PC-3 (cell line): ENCODE results near the gene SPPL2B. TPM values are rescaled to one million over a fixed set of nuclear protein-coding genes. Genes with fewer than 3 reads are reported as not detected.

ENCODE experiments used
- ATAC-seq: fragments of 200-7000 bp; cut with Tn5 transposase; 2 replicates; pipeline ENCODE4 v1.9.1; 2020; ENCODE audit warnings: mild to moderate bottlenecking, moderate library complexity
- BruUV-seq: library from RNA; stranded (reverse); fragments of 400-500 nt; replicated peaks from 2 replicates; lab custom pipeline; 2021; lab: Mats Ljungman, UMichigan
- CTCF ChIA-PET: fragments of 300-600 bp; sonication (Branson Sonifier 250); formaldehyde crosslinking; loops from one replicate; lab custom pipeline; 2022; ENCODE audit warnings: antibody characterized with exemption; lab: Charles Lee
- POLR2A ChIA-PET: fragments of 300-600 bp; sonication (Branson Sonifier 250); formaldehyde crosslinking; loops from one replicate; lab custom pipeline; 2022; ENCODE audit warnings: antibody characterized with exemption; ENCODE audit not compliant: unreplicated experiment; lab: Charles Lee
- DNase-seq: peaks from one replicate; pipeline ENCODE4 v3.0.0-alpha.2; 2015
- H2AFZ ChIP-seq: fragments of 300-600 bp; sonication (generic); 2 replicates; pipeline ENCODE4 v1.6.0; 2016; ENCODE audit warnings: antibody characterized with exemption, low read length
- H3F3A ChIP-seq: fragments of 300-600 bp; sonication (generic); one replicate; pipeline ENCODE4 v1.6.0; 2017; ENCODE audit warnings: antibody characterized with exemption, low read length, control low read depth, mild to moderate bottlenecking; ENCODE audit not compliant: unreplicated experiment
- H3K27ac ChIP-seq: fragments of 300-600 bp; sonication (generic); 2 replicates; pipeline ENCODE4 v1.5.1; 2016; ENCODE audit warnings: mild to moderate bottlenecking, low read length
- H3K27me3 ChIP-seq: fragments of 300-600 bp; sonication (generic); 2 replicates; pipeline ENCODE4 v1.6.1; 2016; ENCODE audit warnings: low read length, mixed read lengths
- H3K36me3 ChIP-seq: fragments of 300-600 bp; sonication (generic); 2 replicates; pipeline ENCODE4 v1.6.1; 2016; ENCODE audit warnings: low read depth, mixed run types, low read length, mixed read lengths
- H3K4me1 ChIP-seq: fragments of 300-600 bp; sonication (generic); 2 replicates; pipeline ENCODE4 v1.5.1; 2016; ENCODE audit warnings: low read length; ENCODE audit not compliant: insufficient read depth
- H3K4me2 ChIP-seq: fragments of 300-600 bp; sonication (generic); 2 replicates; pipeline ENCODE4 v1.6.0; 2016; ENCODE audit warnings: low read length
- H3K4me3 ChIP-seq: fragments of 300-600 bp; sonication (generic); 2 replicates; pipeline ENCODE4 v1.5.1; 2016; ENCODE audit warnings: mild to moderate bottlenecking, low read length, mixed read lengths
- H3K79me2 ChIP-seq: fragments of 300-600 bp; sonication (generic); 2 replicates; pipeline ENCODE4 v1.6.1; 2017; ENCODE audit warnings: low read length, mixed read lengths
- H3K9ac ChIP-seq: fragments of 300-600 bp; sonication (generic); 2 replicates; pipeline ENCODE4 v1.6.0; 2016; ENCODE audit warnings: mild to moderate bottlenecking, low read length
- H3K9me2 ChIP-seq: fragments of 300-600 bp; sonication (generic); replicated peaks from 2 replicates; pipeline ENCODE4 v1.6.1; 2016; ENCODE audit warnings: mixed run types, low read length, mixed read lengths
- H3K9me3 ChIP-seq: fragments of 300-600 bp; sonication (generic); 2 replicates; pipeline ENCODE4 v1.6.1; 2016; ENCODE audit warnings: low read length, mixed read lengths
- H4K20me1 ChIP-seq: fragments of 300-600 bp; sonication (generic); 2 replicates; pipeline ENCODE4 v1.6.1; 2016; ENCODE audit warnings: low read length, mixed read lengths
- EZH2 ChIP-seq: fragments of 300-600 bp; sonication (generic); IDR thresholded peaks from one replicate; pipeline ENCODE4 v1.6.1; 2017; ENCODE audit warnings: antibody characterized with exemption, mild to moderate bottlenecking, low read length; ENCODE audit not compliant: unreplicated experiment
- EZH2phosphoT487 ChIP-seq: fragments of 300-600 bp; sonication (generic); IDR thresholded peaks from 2 replicates; pipeline ENCODE4 v1.6.1; 2018; ENCODE audit warnings: mild to moderate bottlenecking, antibody characterized with exemption, low read length, borderline replicate concordance
- intact Hi-C: fragments of 100-400 bp; cut with micrococcal nuclease; formaldehyde crosslinking; loops from 2 replicates; pipeline ENCODE4 v1.9.0; 2023
- total RNA-seq: library from RNA; depleted of rRNA; stranded (reverse); fragments of >200 nt; gene quantifications from 2 replicates; pipeline ENCODE4 v1.2.3, GENCODE V29; 2014
- TF ChIP-seq, protein P1 (sequence below): fragments of 300-600 bp; sonication (generic); conservative IDR thresholded peaks from 2 replicates; pipeline ENCODE4 v1.5.1; 2017; ENCODE audit warnings: antibody characterized with exemption, low read depth, mild to moderate bottlenecking, low read length

The SPPL2B gene
- total RNA-seq, 1 experiment from 2014 or later: 28.6 TPM

DNA sequence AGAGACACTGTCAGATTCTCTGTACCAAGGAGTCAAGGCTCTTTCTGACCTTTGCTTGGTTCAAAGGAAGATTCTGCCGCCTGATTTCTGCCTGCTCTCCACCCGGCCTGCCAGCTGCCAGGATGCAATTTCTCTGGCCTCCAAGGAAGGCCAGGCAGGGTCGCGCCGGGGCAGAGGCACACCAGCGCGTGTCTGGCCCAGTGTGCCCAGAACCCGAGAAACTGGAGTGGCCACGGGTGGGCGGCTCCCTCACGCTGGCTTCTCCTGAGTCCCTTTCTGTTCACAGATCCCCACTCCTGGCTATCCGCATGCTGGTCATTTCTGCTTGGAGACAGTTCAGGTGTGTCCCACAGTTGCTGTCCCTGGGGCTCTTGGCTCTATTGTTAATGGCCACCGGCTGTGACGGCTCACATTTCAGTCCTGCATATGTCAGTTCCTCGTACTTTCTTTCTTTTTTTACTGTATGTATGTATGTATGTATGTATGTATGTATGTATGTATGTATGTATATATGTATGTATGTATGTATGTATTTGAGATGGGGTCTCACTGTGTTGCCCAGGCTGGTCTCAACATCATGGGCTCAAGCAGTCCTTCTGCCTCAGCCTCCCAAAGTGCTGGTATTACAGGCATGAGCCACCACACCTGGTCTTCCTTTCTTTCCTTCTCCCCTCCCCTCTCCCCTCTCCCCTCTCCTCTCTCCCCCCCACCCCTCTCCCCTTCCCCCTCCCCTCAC lies 48.5 kb downstream of the SPPL2B start:
- TF ChIP-seq EZH2phosphoT487: no peak

DNA sequence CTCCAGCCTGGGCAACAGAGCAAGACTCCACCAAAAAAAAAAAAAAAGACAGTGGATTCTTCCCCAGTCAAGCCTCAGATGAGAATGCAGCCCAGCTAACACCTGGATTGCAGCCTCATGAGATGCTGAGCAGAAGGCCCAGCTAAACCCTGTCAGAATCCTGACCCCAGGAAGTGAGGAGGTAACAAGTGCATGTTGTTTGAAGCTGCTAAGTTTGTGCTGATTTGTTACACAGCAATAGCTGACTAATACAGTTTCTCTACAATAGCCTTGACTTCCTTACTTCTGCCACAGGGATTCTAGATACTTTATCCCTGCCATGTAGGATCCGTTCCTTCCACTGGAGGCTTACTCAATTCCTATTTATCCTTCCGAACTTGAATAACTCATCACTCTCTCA lies 52.1 kb downstream of the SPPL2B start:
- TF ChIP-seq, protein P1, sequence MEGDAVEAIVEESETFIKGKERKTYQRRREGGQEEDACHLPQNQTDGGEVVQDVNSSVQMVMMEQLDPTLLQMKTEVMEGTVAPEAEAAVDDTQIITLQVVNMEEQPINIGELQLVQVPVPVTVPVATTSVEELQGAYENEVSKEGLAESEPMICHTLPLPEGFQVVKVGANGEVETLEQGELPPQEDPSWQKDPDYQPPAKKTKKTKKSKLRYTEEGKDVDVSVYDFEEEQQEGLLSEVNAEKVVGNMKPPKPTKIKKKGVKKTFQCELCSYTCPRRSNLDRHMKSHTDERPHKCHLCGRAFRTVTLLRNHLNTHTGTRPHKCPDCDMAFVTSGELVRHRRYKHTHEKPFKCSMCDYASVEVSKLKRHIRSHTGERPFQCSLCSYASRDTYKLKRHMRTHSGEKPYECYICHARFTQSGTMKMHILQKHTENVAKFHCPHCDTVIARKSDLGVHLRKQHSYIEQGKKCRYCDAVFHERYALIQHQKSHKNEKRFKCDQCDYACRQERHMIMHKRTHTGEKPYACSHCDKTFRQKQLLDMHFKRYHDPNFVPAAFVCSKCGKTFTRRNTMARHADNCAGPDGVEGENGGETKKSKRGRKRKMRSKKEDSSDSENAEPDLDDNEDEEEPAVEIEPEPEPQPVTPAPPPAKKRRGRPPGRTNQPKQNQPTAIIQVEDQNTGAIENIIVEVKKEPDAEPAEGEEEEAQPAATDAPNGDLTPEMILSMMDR: no peak
- TF ChIP-seq EZH2phosphoT487 (no peak), EZH2 (no peak)
- CTCF ChIA-PET: no interaction called here
- Histone ChIP-seq H3K9me2 (no peaks in the 10 kb centered on the region), H3K4me1 (0 out of 2 replicates have a peak, but pooled peaks cover 2% of the 10 kb centered on the region), H3K27me3 (no peaks in the 10 kb centered on the region), H3K4me3 (no peak overlapping the region), H3K36me3 (no peaks in the 10 kb centered on the region), H3K9me3 (no peaks in the 10 kb centered on the region), H3K79me2 (no peaks in the 10 kb centered on the region), H2AFZ (no peak overlapping the region), H4K20me1 (no peaks in the 10 kb centered on the region), H3F3A (no peaks in the 10 kb centered on the region), H3K27ac (no peak overlapping the region), H3K9ac (no peak overlapping the region), H3K4me2 (no peak overlapping the region)
- ATAC-seq: no peak
- intact Hi-C loops: no loop called here
- BruUV-seq: no TSS peak
- no peak for DNase-seq
- POLR2A ChIA-PET: no interaction called here

More for the DNA sequence above, 48.5 kb downstream of the SPPL2B start:
- ATAC-seq: no peak
- no peak overlapping the region for H3K27ac ChIP-seq
- H3K27me3 ChIP-seq: no peaks in the 10 kb centered on the region
- no peak overlapping the region for H3K4me2 ChIP-seq
- H3K9me3 ChIP-seq: no peaks in the 10 kb centered on the region
- H3K79me2 ChIP-seq: no peaks in the 10 kb centered on the region
- H3F3A ChIP-seq: no peaks in the 10 kb centered on the region
- no peak for DNase-seq
- H3K9ac ChIP-seq: no peak overlapping the region
- POLR2A ChIA-PET: no interaction called here
- no peaks in the 10 kb centered on the region for H3K9me2 ChIP-seq
- H3K4me3 ChIP-seq: no peak overlapping the region
- CTCF ChIA-PET: no interaction called here
- BruUV-seq: no TSS peak
- no peaks in the 10 kb centered on the region for H4K20me1 ChIP-seq
- H3K36me3 ChIP-seq: no peaks in the 10 kb centered on the region
- no peak overlapping the region for H2AFZ ChIP-seq
- intact Hi-C loops: no loop called here
- H3K4me1 ChIP-seq: no peaks in the 10 kb centered on the region

DNA sequence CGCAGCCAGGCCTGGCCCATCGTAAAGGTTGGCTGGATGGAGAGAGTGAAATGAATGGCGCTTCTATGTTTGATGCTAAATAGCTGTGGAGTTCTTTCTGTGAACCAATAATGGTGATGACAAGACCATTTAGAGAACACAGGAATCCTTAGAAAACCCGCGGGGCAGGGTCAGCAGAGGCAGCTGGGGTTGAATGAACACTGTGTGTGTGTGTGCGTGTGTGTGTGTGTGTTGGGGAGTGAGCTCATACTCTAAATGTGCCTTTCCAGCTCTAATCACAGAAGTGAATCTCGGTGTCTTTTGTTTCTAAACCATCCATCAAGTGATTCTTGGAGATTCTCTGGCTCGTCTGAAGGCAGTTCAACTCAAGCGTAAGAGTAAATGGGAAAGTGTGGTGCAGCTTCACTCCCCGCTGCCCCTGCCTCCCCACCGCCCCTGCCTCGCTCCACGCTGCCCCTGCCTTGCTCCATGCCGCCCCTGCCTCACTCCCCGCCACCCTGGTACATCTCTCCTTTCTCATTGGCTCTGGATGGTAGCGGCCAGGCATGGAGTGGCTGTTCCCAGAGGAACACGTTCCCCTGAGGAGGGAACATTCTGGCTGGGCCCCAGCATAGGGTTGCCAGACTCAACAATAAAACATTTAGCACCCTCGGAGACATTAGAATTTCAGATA lies 52.8 kb downstream of the SPPL2B start:
- H3K36me3 ChIP-seq: no peaks in the 10 kb centered on the region
- ChIA-PET CTCF (interaction anchor here (0.6 kb wide), 1 partner anchor 226 kb away, joined by 3 read pairs; no protein-coding TSS in a partner anchor), POLR2A (no interaction called here)
- DNase-seq (no peak), ATAC-seq (no peak)
- intact Hi-C loops: no loop called here
- H2AFZ ChIP-seq: no peak overlapping the region
- TF ChIP-seq EZH2phosphoT487: no peak
- TF ChIP-seq, protein P1: no peak
- no peak for TF ChIP-seq EZH2
- H3K4me1 ChIP-seq: 0 out of 2 replicates have a peak, but pooled peaks cover 3% of the 10 kb centered on the region
- no peaks in the 10 kb centered on the region for H4K20me1 ChIP-seq
- H3F3A ChIP-seq: no peaks in the 10 kb centered on the region
- H3K9ac ChIP-seq: no peak overlapping the region
- no peaks in the 10 kb centered on the region for H3K79me2 ChIP-seq
- no peak overlapping the region for H3K4me2 ChIP-seq
- no peaks in the 10 kb centered on the region for H3K9me2 ChIP-seq
- H3K4me3 ChIP-seq: no peak overlapping the region
- BruUV-seq: no TSS peak
- no peak overlapping the region for H3K27ac ChIP-seq
- no peaks in the 10 kb centered on the region for H3K27me3 ChIP-seq
- no peaks in the 10 kb centered on the region for H3K9me3 ChIP-seq
